ENCODE data around the gene PICK1.

DNA sequence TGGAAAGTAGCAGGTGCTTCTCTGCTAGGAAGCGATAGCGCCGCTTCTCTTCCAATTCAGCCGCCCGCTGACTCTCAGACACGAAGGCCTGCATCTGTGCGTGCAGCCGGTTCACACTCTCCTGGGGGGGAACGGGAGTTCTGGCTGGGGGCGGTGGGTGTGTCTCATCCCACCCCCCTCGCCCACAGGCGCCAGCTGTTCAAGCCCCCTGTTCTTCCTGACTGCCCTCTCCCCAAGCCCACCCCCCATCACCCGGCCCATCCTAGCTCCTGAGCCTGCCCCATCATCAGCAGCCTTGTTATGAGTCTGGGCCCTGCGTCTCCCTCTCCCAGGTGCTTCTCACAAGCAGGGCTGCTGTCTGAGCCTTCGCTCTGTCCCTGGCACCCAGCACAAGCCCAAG, 39.9 kb downstream of the PICK1 start:
- TF ChIP-seq CTCF (tag by site-specific recombination; IDR thresholded peaks at IDR 0.05) (no peak), WT1 (tag by site-specific recombination; IDR thresholded peaks at IDR 0.05) (no peak), BCL11A (tag by site-specific recombination; IDR thresholded peaks at IDR 0.05; ENCODE audit: low read depth) (no peak), ZNF830 (tag by site-specific recombination; IDR thresholded peaks at IDR 0.05; ENCODE audit: low read depth) (no peak), ZFP37 (tag by site-specific recombination; IDR thresholded peaks at IDR 0.05) (no peak), ZNF660 (tag by site-specific recombination; IDR thresholded peaks at IDR 0.05) (no peak)
